Measurements from ENCODE around the gene SALL3.

The SALL3 gene

GRCh38 chr18:78981394-78981831 lies 1.8 kb downstream of the SALL3 start:
- DNase-seq = no peak

GRCh38 chr18:78981989-78982620 lies 2.5 kb downstream of the SALL3 start:
- DNase-seq = no peak

- DNase-seq = no peak
Observed at GRCh38 chr18:78983512-78983911, 3.9 kb downstream of the SALL3 start.

GRCh38 chr18:78984941-78985784 lies 5.5 kb downstream of the SALL3 start:
- no peak for DNase-seq

GRCh38 chr18:78986018-78986481 lies 6.4 kb downstream of the SALL3 start:
- DNase-seq = no peak

- no peak for DNase-seq
Observed at GRCh38 chr18:78991446-78991845, 11.8 kb downstream of the SALL3 start.

- no peak for DNase-seq
Observed at GRCh38 chr18:78992041-78993011, 12.7 kb downstream of the SALL3 start.

- DNase-seq = no peak
Observed at GRCh38 chr18:78993014-78993926, 13.7 kb downstream of the SALL3 start.

GRCh38 chr18:78994000-78994399 lies 14.4 kb downstream of the SALL3 start:
- DNase-seq = no peak

- DNase-seq = no peak
Observed at GRCh38 chr18:78994531-78994930, 14.9 kb downstream of the SALL3 start.

GRCh38 chr18:78994977-78995582 lies 15.5 kb downstream of the SALL3 start:
- DNase-seq = no peak

GRCh38 chr18:78995740-78996395 lies 16.2 kb downstream of the SALL3 start:
- DNase-seq = no peak

- DNase-seq = no peak
Observed at GRCh38 chr18:78996741-78997490, 17.3 kb downstream of the SALL3 start.

- no peak for DNase-seq
Observed at GRCh38 chr18:78998371-78999071, 18.9 kb downstream of the SALL3 start.

GRCh38 chr18:78999939-79000338 lies 20.3 kb downstream of the SALL3 start:
- no peak for DNase-seq

- no peak for DNase-seq
Observed at GRCh38 chr18:79000997-79001396, 21.4 kb downstream of the SALL3 start.

- no peak for DNase-seq
Observed at GRCh38 chr18:79005653-79006052, 26.0 kb downstream of the SALL3 start.

- no peak for DNase-seq
Observed at GRCh38 chr18:79006106-79006795, 26.6 kb downstream of the SALL3 start.

- no peak for DNase-seq
Observed at GRCh38 chr18:79007440-79007839, 27.8 kb downstream of the SALL3 start.
